ENCODE data around the gene TMEM9B.

DNA sequence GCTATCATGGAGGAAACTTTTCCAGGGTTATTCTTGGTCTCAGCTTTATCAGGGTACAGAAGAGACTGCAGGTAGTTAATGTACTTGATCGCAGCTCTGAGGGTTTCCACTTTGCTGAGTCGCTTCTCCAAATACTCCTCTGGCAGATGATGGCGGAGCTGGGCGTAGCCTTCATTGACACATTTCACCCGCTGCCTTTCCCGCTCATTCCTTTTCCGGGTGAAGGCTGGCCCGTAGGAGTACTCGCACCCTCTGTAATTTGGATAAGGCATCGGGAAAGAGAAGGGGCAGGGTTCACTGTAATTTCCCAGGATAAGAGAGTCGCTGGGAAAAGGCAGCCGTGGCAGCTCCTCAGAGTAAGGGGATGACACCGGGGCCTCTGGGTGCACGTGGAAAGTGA, 26.6 kb downstream of the TMEM9B start:
- TF ChIP-seq, protein P1, sequence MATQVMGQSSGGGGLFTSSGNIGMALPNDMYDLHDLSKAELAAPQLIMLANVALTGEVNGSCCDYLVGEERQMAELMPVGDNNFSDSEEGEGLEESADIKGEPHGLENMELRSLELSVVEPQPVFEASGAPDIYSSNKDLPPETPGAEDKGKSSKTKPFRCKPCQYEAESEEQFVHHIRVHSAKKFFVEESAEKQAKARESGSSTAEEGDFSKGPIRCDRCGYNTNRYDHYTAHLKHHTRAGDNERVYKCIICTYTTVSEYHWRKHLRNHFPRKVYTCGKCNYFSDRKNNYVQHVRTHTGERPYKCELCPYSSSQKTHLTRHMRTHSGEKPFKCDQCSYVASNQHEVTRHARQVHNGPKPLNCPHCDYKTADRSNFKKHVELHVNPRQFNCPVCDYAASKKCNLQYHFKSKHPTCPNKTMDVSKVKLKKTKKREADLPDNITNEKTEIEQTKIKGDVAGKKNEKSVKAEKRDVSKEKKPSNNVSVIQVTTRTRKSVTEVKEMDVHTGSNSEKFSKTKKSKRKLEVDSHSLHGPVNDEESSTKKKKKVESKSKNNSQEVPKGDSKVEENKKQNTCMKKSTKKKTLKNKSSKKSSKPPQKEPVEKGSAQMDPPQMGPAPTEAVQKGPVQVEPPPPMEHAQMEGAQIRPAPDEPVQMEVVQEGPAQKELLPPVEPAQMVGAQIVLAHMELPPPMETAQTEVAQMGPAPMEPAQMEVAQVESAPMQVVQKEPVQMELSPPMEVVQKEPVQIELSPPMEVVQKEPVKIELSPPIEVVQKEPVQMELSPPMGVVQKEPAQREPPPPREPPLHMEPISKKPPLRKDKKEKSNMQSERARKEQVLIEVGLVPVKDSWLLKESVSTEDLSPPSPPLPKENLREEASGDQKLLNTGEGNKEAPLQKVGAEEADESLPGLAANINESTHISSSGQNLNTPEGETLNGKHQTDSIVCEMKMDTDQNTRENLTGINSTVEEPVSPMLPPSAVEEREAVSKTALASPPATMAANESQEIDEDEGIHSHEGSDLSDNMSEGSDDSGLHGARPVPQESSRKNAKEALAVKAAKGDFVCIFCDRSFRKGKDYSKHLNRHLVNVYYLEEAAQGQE (IDR thresholded peaks at IDR 0.05; ENCODE audit: insufficient replicate concordance, low read depth) = no peak
- TF ChIP-seq, protein P2, sequence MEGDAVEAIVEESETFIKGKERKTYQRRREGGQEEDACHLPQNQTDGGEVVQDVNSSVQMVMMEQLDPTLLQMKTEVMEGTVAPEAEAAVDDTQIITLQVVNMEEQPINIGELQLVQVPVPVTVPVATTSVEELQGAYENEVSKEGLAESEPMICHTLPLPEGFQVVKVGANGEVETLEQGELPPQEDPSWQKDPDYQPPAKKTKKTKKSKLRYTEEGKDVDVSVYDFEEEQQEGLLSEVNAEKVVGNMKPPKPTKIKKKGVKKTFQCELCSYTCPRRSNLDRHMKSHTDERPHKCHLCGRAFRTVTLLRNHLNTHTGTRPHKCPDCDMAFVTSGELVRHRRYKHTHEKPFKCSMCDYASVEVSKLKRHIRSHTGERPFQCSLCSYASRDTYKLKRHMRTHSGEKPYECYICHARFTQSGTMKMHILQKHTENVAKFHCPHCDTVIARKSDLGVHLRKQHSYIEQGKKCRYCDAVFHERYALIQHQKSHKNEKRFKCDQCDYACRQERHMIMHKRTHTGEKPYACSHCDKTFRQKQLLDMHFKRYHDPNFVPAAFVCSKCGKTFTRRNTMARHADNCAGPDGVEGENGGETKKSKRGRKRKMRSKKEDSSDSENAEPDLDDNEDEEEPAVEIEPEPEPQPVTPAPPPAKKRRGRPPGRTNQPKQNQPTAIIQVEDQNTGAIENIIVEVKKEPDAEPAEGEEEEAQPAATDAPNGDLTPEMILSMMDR (IDR thresholded peaks at IDR 0.05; ENCODE audit: insufficient read depth, low read length) = no peak
- no peak for TF ChIP-seq GABPA (IDR thresholded peaks at IDR 0.05; ENCODE audit: low read depth)

Measured in HL-60 (cell line).